GM12878 (cell line): ENCODE data around the gene TRIM61.

Experiments used
- ESRRA ChIP-seq: IDR thresholded peaks from 2 replicates; pipeline ENCODE4 v1.6.1; 2012; ENCODE audit warnings: mild to moderate bottlenecking, low read length, improper control_type of control experiment
- FOS ChIP-seq: IDR thresholded peaks from 3 replicates; pipeline ENCODE4 v1.6.1; 2011; ENCODE audit warnings: borderline replicate concordance; ENCODE audit not compliant: insufficient read length; ENCODE audit errors: extremely low read depth
- KAT2A ChIP-seq: conservative IDR thresholded peaks from 2 replicates; pipeline ENCODE4 v1.6.1; 2011; ENCODE audit warnings: low read depth, low read length; ENCODE audit not compliant: control insufficient read depth
- MEF2A ChIP-seq: IDR thresholded peaks from 2 replicates; pipeline ENCODE4 v1.6.1; 2011; ENCODE audit warnings: low read depth, mild to moderate bottlenecking, low read length, moderate library complexity; ENCODE audit not compliant: insufficient read depth
- NFIC ChIP-seq: IDR thresholded peaks from 2 replicates; pipeline ENCODE4 v1.6.1; 2012; ENCODE audit warnings: low read depth, mild to moderate bottlenecking, inconsistent platforms, low read length, moderate library complexity
- NFXL1 ChIP-seq: fragments of 450-650 bp; IDR thresholded peaks from 2 replicates; pipeline ENCODE4 v1.6.1; 2017; ENCODE audit warnings: antibody characterized with exemption, mild to moderate bottlenecking, borderline replicate concordance
- RFX5 ChIP-seq: IDR thresholded peaks from 2 replicates; pipeline ENCODE4 v1.6.1; 2011; ENCODE audit warnings: low read depth, low read length, improper control_type of control experiment
- SP1 ChIP-seq: IDR thresholded peaks from one replicate; pipeline ENCODE4 v1.6.1; 2011; ENCODE audit warnings: low read depth, low read length
- YY1 ChIP-seq: IDR thresholded peaks from 2 replicates; pipeline ENCODE4 v1.6.1; 2011; ENCODE audit warnings: low read depth, mild to moderate bottlenecking, low read length
- TF ChIP-seq, protein P1 (sequence below), 3 experiments: IDR thresholded peaks in 2 of 3; conservative IDR thresholded peaks in 1 of 3; 2 replicates each; pipeline ENCODE4 v1.5.1; 2011; ENCODE audit warnings: low read depth in 3 of 3, low read length in 3 of 3, mild to moderate bottlenecking in 3 of 3, control low read depth in 2 of 3, moderate library complexity in 2 of 3, inconsistent platforms in 1 of 3, mixed read lengths in 1 of 3; ENCODE audit not compliant: control insufficient read depth in 2 of 3, insufficient read depth in 1 of 3; ENCODE audit errors: extremely low read depth in 1 of 3
- TF ChIP-seq, protein P2 (sequence below): IDR thresholded peaks from 2 replicates; pipeline ENCODE4 v1.6.1; 2011; ENCODE audit warnings: low read depth, low read length, improper control_type of control experiment, borderline replicate concordance
- TF ChIP-seq, protein P3 (sequence below): fragments of 450-650 bp; IDR thresholded peaks from 2 replicates; pipeline ENCODE4 v1.6.1; 2017; ENCODE audit warnings: mild to moderate bottlenecking, moderate library complexity
- TF ChIP-seq, protein P4 (sequence below): IDR thresholded peaks from 2 replicates; pipeline ENCODE4 v1.6.1; 2012; ENCODE audit warnings: low read depth, low read length, improper control_type of control experiment
- TF ChIP-seq, protein P5 (sequence below): IDR thresholded peaks from 2 replicates; pipeline ENCODE4 v1.6.1; 2012; ENCODE audit warnings: improper control_type of control experiment, low read depth, low read length; ENCODE audit not compliant: insufficient replicate concordance

DNA sequence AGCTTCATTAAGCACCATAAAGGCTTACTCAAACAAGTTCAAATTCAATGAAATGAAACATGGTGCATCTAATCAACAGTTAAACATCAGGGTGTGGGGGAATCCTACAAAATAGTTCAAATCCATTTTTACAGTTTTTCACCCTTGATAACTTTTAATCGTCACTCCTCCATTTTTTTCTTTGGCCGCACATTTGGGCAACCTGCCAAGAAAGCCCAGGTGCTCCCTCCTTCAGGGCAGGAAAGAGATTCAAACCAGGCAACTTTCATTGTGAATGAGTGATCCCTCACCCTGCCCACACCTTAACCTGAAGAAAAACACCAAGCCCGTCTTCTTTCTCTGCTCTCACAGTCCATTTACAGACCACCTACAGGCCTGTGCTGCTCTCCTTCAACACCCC is 24.9 kb downstream of the TRIM61 start:
- TF ChIP-seq NFIC (no peak), RFX5 (no peak), SP1 (no peak), YY1 (no peak), KAT2A (no peak), FOS (no peak), NFXL1 (no peak), MEF2A (no peak), ESRRA (no peak)
- TF ChIP-seq, protein P1, sequence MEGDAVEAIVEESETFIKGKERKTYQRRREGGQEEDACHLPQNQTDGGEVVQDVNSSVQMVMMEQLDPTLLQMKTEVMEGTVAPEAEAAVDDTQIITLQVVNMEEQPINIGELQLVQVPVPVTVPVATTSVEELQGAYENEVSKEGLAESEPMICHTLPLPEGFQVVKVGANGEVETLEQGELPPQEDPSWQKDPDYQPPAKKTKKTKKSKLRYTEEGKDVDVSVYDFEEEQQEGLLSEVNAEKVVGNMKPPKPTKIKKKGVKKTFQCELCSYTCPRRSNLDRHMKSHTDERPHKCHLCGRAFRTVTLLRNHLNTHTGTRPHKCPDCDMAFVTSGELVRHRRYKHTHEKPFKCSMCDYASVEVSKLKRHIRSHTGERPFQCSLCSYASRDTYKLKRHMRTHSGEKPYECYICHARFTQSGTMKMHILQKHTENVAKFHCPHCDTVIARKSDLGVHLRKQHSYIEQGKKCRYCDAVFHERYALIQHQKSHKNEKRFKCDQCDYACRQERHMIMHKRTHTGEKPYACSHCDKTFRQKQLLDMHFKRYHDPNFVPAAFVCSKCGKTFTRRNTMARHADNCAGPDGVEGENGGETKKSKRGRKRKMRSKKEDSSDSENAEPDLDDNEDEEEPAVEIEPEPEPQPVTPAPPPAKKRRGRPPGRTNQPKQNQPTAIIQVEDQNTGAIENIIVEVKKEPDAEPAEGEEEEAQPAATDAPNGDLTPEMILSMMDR (IDR thresholded peaks at IDR 0.05 in 2 of 3, conservative IDR thresholded peaks at IDR 0.05 in 1 of 3; ENCODE audit: control insufficient read depth in 2 of 3, extremely low read depth in 1 of 3, insufficient read depth in 1 of 3, low read depth in 3 of 3, low read length in 3 of 3): no peak
- TF ChIP-seq, protein P2, sequence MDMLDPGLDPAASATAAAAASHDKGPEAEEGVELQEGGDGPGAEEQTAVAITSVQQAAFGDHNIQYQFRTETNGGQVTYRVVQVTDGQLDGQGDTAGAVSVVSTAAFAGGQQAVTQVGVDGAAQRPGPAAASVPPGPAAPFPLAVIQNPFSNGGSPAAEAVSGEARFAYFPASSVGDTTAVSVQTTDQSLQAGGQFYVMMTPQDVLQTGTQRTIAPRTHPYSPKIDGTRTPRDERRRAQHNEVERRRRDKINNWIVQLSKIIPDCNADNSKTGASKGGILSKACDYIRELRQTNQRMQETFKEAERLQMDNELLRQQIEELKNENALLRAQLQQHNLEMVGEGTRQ: no peak
- TF ChIP-seq, protein P3, sequence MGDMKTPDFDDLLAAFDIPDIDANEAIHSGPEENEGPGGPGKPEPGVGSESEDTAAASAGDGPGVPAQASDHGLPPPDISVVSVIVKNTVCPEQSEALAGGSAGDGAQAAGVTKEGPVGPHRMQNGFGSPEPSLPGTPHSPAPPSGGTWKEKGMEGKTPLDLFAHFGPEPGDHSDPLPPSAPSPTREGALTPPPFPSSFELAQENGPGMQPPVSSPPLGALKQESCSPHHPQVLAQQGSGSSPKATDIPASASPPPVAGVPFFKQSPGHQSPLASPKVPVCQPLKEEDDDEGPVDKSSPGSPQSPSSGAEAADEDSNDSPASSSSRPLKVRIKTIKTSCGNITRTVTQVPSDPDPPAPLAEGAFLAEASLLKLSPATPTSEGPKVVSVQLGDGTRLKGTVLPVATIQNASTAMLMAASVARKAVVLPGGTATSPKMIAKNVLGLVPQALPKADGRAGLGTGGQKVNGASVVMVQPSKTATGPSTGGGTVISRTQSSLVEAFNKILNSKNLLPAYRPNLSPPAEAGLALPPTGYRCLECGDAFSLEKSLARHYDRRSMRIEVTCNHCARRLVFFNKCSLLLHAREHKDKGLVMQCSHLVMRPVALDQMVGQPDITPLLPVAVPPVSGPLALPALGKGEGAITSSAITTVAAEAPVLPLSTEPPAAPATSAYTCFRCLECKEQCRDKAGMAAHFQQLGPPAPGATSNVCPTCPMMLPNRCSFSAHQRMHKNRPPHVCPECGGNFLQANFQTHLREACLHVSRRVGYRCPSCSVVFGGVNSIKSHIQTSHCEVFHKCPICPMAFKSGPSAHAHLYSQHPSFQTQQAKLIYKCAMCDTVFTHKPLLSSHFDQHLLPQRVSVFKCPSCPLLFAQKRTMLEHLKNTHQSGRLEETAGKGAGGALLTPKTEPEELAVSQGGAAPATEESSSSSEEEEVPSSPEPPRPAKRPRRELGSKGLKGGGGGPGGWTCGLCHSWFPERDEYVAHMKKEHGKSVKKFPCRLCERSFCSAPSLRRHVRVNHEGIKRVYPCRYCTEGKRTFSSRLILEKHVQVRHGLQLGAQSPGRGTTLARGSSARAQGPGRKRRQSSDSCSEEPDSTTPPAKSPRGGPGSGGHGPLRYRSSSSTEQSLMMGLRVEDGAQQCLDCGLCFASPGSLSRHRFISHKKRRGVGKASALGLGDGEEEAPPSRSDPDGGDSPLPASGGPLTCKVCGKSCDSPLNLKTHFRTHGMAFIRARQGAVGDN: no peak
- TF ChIP-seq, protein P4, sequence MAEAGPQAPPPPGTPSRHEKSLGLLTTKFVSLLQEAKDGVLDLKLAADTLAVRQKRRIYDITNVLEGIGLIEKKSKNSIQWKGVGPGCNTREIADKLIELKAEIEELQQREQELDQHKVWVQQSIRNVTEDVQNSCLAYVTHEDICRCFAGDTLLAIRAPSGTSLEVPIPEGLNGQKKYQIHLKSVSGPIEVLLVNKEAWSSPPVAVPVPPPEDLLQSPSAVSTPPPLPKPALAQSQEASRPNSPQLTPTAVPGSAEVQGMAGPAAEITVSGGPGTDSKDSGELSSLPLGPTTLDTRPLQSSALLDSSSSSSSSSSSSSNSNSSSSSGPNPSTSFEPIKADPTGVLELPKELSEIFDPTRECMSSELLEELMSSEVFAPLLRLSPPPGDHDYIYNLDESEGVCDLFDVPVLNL: no peak
- TF ChIP-seq, protein P5, sequence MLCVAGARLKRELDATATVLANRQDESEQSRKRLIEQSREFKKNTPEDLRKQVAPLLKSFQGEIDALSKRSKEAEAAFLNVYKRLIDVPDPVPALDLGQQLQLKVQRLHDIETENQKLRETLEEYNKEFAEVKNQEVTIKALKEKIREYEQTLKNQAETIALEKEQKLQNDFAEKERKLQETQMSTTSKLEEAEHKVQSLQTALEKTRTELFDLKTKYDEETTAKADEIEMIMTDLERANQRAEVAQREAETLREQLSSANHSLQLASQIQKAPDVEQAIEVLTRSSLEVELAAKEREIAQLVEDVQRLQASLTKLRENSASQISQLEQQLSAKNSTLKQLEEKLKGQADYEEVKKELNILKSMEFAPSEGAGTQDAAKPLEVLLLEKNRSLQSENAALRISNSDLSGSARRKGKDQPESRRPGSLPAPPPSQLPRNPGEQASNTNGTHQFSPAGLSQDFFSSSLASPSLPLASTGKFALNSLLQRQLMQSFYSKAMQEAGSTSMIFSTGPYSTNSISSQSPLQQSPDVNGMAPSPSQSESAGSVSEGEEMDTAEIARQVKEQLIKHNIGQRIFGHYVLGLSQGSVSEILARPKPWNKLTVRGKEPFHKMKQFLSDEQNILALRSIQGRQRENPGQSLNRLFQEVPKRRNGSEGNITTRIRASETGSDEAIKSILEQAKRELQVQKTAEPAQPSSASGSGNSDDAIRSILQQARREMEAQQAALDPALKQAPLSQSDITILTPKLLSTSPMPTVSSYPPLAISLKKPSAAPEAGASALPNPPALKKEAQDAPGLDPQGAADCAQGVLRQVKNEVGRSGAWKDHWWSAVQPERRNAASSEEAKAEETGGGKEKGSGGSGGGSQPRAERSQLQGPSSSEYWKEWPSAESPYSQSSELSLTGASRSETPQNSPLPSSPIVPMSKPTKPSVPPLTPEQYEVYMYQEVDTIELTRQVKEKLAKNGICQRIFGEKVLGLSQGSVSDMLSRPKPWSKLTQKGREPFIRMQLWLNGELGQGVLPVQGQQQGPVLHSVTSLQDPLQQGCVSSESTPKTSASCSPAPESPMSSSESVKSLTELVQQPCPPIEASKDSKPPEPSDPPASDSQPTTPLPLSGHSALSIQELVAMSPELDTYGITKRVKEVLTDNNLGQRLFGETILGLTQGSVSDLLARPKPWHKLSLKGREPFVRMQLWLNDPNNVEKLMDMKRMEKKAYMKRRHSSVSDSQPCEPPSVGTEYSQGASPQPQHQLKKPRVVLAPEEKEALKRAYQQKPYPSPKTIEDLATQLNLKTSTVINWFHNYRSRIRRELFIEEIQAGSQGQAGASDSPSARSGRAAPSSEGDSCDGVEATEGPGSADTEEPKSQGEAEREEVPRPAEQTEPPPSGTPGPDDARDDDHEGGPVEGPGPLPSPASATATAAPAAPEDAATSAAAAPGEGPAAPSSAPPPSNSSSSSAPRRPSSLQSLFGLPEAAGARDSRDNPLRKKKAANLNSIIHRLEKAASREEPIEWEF: no peak
